HepG2 (cell line): Measurements from ENCODE around the gene ZFP62. TPM values are rescaled to one million over a fixed set of nuclear protein-coding genes. Genes with fewer than 3 reads are reported as not detected.

ENCODE experiments used
- ATAC-seq: fragments of 200-7000 bp; cut with Tn5 transposase; 3 replicates; pipeline ENCODE4 v1.9.1; 2020; ENCODE audit warnings: mild to moderate bottlenecking, moderate library complexity
- BruUV-seq: library from RNA; stranded (reverse); fragments of 400-500 nt; replicated peaks from 2 replicates; lab custom pipeline; 2021; lab: Mats Ljungman, UMichigan
- CTCF ChIA-PET: fragments of 300-600 bp; formaldehyde crosslinking; extraction: SDS; loops from one replicate; lab custom pipeline; 2021; ENCODE audit warnings: low total read pairs, inconsistent platforms, low intra/inter-chr PET ratio; lab: Yijun Ruan, JAX
- POLR2A ChIA-PET: fragments of 350-600 bp; sonication (Branson Sonifier 250); formaldehyde crosslinking; loops from one replicate; lab custom pipeline; 2020; ENCODE audit warnings: antibody characterized with exemption, inconsistent platforms; lab: Yijun Ruan, JAX
- DNase-seq: peaks from one replicate; pipeline ENCODE4 v3.0.0-alpha.2; 2015; ENCODE audit warnings: low spot score
- FAIRE-seq: peaks from 3 replicates; lab custom pipeline; 2011; peaks lifted over from hg19 to GRCh38; lab: Jason Lieb, UNC
- H2AFZ ChIP-seq: one replicate; pipeline ENCODE4 v1.6.1; 2011; ENCODE audit warnings: low read length, inconsistent platforms
- H3K27ac ChIP-seq: fragments of 300-600 bp; 3 replicates; pipeline ENCODE4 v1.8.0; 2011; ENCODE audit warnings: mixed run types, mild to moderate bottlenecking, mixed read lengths, low read length, inconsistent platforms; ENCODE audit not compliant: insufficient read depth; ENCODE audit errors: extremely low read length
- H3K27me3 ChIP-seq, 2 experiments: fragments of 200-600 bp in 1 of 2; 2 replicates in 1 of 2; 3 replicates in 1 of 2; pipeline versions ENCODE4 v1.6.0 to v1.8.0; 2011; ENCODE audit warnings: low read length in 2 of 2, mild to moderate bottlenecking in 2 of 2, moderate library complexity in 2 of 2, inconsistent platforms in 1 of 2; ENCODE audit not compliant: insufficient read depth in 2 of 2, control insufficient read depth in 1 of 2
- H3K36me3 ChIP-seq, 2 experiments: fragments of 200-600 bp in 1 of 2; replicated peaks in 1 of 2; 2 replicates in 1 of 2; 3 replicates in 1 of 2; pipeline versions ENCODE4 v1.5.1 to v1.8.0; 2011; ENCODE audit warnings: low read length in 2 of 2, inconsistent platforms in 1 of 2; ENCODE audit not compliant: insufficient read depth in 2 of 2, control insufficient read depth in 1 of 2
- H3K4me1 ChIP-seq: 2 replicates; pipeline ENCODE4 v1.5.1; 2012; ENCODE audit warnings: low read length, inconsistent platforms; ENCODE audit not compliant: insufficient read depth
- H3K4me2 ChIP-seq: 2 replicates; pipeline ENCODE4 v1.6.0; 2011; ENCODE audit warnings: low read depth, low read length, inconsistent platforms
- H3K4me3 ChIP-seq, 3 experiments: fragments of 200-600 bp in 1 of 3; sonication (generic), shearing (Covaris generic) in 1 of 3; replicated peaks in 1 of 3; 2 replicates each; pipeline ENCODE4 v1.5.1; 2011 to 2016; ENCODE audit warnings: low read length in 3 of 3, inconsistent platforms in 2 of 3, low read depth in 2 of 3, mild to moderate bottlenecking in 2 of 3, control low read depth in 1 of 3, mixed read lengths in 1 of 3; ENCODE audit not compliant: insufficient read depth in 1 of 3
- H3K79me2 ChIP-seq: one replicate; pipeline ENCODE4 v1.6.1; 2011; ENCODE audit warnings: low read length, inconsistent platforms; ENCODE audit not compliant: insufficient read depth
- H3K9ac ChIP-seq: 2 replicates; pipeline ENCODE4 v1.6.0; 2011; ENCODE audit warnings: mild to moderate bottlenecking, low read depth, low read length, inconsistent platforms; ENCODE audit not compliant: insufficient read depth
- H3K9me3 ChIP-seq: 2 replicates; pipeline ENCODE4 v1.5.1; 2012; ENCODE audit warnings: mild to moderate bottlenecking, low read length
- H4K20me1 ChIP-seq: 2 replicates; pipeline ENCODE4 v1.6.0; 2011; ENCODE audit warnings: inconsistent platforms, mild to moderate bottlenecking, low read length, moderate library complexity; ENCODE audit not compliant: insufficient read depth
- RELA ChIP-seq: sonication (generic); formaldehyde crosslinking; IDR thresholded peaks from 2 replicates; pipeline ENCODE4 v1.4.0; 2020; ENCODE audit warnings: missing genetic modification reagents
- SMARCC2 ChIP-seq: fragments of 450-650 bp; IDR thresholded peaks from 2 replicates; pipeline ENCODE4 v1.6.1; 2017; ENCODE audit warnings: antibody characterized with exemption, mild to moderate bottlenecking
- SP5 ChIP-seq: IDR thresholded peaks from 2 replicates; pipeline ENCODE4 v1.6.1; 2016; ENCODE audit warnings: low read depth, borderline replicate concordance
- STAG1 ChIP-seq: sonication (generic); formaldehyde crosslinking; IDR thresholded peaks from 2 replicates; pipeline ENCODE4 v1.4.0; 2020; ENCODE audit warnings: missing genetic modification reagents
- WGBS: methylation state at CpG from one replicate; pipeline ENCODE4 v1.1.6; 2017; ENCODE audit warnings: low lambda C conversion rate; 5-methylcytosine and 5-hydroxymethylcytosine counted together
- in situ Hi-C: cut with HindIII; loops from 2 replicates; pipeline ENCODE4 v1.10.0; 2017; ENCODE audit warnings: low pct_unique_long_range_greater_than_20kb; ENCODE audit not compliant: extremely low pct_ligation_motif_present
- intact Hi-C: fragments of 100-400 bp; cut with micrococcal nuclease; formaldehyde crosslinking; loops from one replicate; pipeline ENCODE4 v1.10.0; 2022; ENCODE audit not compliant: unreplicated experiment
- polyA plus RNA-seq, 8 experiments: library from polyadenylated mRNA; depleted of rRNA in 3 of 8; stranded (reverse) in 7 of 8; unstranded in 1 of 8; fragments of >200 nt; fragmentation: Illumina TruSeq in 4 of 8; extraction: Trizol in 4 of 8; gene quantifications; 2 replicates each; pipeline versions ENCODE4 v1.2.1 to v1.2.3, GENCODE V29; 2011 to 2016; ENCODE audit warnings: low read depth in 4 of 8, missing spikeins in 1 of 8, mixed read lengths in 1 of 8; ENCODE audit not compliant: insufficient read depth in 1 of 8
- total RNA-seq, 5 experiments: library from RNA; depleted of rRNA; stranded (reverse); fragments of >200 nt; fragmentation: Illumina TruSeq; extraction: Trizol; gene quantifications; 2 replicates each; pipeline ENCODE4 v1.2.3, GENCODE V29; 2016; ENCODE audit warnings: low read depth in 1 of 5
- TF ChIP-seq, protein P1 (sequence below): sonication (generic); formaldehyde crosslinking; IDR thresholded peaks from 2 replicates; pipeline ENCODE4 v1.4.0; 2020; ENCODE audit warnings: low read depth, missing genetic modification reagents
- TF ChIP-seq, protein P2 (sequence below): sonication (generic); formaldehyde crosslinking; IDR thresholded peaks from 2 replicates; pipeline ENCODE4 v1.4.0; 2020; ENCODE audit warnings: mild to moderate bottlenecking, missing genetic modification reagents
- TF ChIP-seq, protein P3 (sequence below): sonication (generic); formaldehyde crosslinking; IDR thresholded peaks from 2 replicates; pipeline ENCODE4 v1.5.0; 2020; ENCODE audit warnings: mild to moderate bottlenecking, missing genetic modification reagents, moderate library complexity
- TF ChIP-seq, protein P4 (sequence below): IDR thresholded peaks from 2 replicates; pipeline ENCODE4 v1.6.1; 2016; ENCODE audit warnings: low read depth, control low read depth
- TF ChIP-seq, protein P5 (sequence below): sonication (generic); formaldehyde crosslinking; IDR thresholded peaks from 2 replicates; pipeline ENCODE4 v1.5.1; 2020; ENCODE audit warnings: mild to moderate bottlenecking, missing genetic modification reagents

The ZFP62 gene
- total and polyA plus RNA-seq, 2 of the 13 experiments (the other 11 are each of a cell fraction or from before 2014, with no cell fraction given) = 8.2 to 19.4 TPM

DNA sequence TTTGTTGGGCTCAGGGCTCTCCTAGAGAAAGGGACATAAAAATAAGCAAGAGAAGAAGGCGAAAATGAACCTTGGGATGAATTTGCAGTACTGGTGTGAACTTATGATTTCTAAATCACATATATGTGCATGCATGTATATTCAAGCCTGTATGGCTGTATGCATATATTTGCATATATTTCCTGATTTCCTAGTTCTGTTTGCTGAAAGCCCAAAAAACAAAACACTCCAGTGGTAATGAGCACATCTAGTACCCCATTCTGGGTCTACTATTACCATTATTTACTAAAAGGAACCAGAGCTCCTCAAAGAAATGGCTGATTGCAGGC, 7.3 kb downstream of the ZFP62 start (continued):
- TF ChIP-seq, protein P1, sequence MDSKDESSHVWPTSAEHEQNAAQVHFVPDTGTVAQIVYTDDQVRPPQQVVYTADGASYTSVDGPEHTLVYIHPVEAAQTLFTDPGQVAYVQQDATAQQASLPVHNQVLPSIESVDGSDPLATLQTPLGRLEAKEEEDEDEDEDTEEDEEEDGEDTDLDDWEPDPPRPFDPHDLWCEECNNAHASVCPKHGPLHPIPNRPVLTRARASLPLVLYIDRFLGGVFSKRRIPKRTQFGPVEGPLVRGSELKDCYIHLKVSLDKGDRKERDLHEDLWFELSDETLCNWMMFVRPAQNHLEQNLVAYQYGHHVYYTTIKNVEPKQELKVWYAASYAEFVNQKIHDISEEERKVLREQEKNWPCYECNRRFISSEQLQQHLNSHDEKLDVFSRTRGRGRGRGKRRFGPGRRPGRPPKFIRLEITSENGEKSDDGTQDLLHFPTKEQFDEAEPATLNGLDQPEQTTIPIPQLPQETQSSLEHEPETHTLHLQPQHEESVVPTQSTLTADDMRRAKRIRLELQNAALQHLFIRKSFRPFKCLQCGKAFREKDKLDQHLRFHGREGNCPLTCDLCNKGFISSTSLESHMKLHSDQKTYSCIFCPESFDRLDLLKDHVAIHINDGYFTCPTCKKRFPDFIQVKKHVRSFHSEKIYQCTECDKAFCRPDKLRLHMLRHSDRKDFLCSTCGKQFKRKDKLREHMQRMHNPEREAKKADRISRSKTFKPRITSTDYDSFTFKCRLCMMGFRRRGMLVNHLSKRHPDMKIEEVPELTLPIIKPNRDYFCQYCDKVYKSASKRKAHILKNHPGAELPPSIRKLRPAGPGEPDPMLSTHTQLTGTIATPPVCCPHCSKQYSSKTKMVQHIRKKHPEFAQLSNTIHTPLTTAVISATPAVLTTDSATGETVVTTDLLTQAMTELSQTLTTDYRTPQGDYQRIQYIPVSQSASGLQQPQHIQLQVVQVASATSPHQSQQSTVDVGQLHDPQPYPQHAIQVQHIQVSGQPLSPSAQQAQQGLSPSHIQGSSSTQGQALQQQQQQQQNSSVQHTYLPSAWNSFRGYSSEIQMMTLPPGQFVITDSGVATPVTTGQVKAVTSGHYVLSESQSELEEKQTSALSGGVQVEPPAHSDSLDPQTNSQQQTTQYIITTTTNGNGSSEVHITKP (CRISPR knock-in tag) = no peak
- TF ChIP-seq, protein P2, sequence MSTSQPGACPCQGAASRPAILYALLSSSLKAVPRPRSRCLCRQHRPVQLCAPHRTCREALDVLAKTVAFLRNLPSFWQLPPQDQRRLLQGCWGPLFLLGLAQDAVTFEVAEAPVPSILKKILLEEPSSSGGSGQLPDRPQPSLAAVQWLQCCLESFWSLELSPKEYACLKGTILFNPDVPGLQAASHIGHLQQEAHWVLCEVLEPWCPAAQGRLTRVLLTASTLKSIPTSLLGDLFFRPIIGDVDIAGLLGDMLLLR (CRISPR knock-in tag) = no peak
- TF ChIP-seq STAG1 (CRISPR knock-in tag) = no peak
- TF ChIP-seq, protein P3, sequence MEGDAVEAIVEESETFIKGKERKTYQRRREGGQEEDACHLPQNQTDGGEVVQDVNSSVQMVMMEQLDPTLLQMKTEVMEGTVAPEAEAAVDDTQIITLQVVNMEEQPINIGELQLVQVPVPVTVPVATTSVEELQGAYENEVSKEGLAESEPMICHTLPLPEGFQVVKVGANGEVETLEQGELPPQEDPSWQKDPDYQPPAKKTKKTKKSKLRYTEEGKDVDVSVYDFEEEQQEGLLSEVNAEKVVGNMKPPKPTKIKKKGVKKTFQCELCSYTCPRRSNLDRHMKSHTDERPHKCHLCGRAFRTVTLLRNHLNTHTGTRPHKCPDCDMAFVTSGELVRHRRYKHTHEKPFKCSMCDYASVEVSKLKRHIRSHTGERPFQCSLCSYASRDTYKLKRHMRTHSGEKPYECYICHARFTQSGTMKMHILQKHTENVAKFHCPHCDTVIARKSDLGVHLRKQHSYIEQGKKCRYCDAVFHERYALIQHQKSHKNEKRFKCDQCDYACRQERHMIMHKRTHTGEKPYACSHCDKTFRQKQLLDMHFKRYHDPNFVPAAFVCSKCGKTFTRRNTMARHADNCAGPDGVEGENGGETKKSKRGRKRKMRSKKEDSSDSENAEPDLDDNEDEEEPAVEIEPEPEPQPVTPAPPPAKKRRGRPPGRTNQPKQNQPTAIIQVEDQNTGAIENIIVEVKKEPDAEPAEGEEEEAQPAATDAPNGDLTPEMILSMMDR = no peak

DNA sequence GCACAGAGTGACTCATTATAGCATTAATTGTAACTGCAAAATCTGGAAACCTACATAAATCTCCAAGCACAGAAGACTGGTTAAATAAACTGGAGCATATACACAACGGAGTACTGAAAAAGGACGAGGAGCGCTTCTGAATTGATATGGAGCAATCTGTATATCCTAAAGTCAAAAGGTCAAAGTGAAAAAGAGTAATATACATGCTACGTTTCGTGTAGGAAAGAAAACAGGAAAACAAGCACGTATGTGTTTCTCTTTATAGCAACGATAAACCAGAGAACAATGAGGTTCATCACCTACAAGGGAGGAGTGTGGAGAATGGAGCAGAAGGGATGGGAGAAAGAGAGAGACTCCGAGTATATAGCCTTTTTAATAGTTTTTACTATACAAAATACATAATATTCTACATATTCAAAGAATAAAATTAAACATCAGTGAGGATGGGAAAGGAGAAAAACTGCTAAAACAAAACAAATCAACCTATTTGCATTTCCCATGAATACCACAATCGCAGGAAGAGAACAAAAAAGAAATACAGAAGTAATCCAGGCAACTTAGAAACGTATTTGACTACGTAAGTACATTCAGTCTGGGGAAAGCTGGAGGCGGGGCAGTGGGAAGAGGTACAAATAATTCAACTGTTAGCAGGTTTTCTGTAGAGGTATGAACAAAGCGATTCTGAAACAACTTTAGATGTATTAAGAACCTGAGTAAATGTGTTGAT, 7.8 kb downstream of the ZFP62 start:
- no TSS peak for BruUV-seq
- ATAC-seq = no peak
- Histone ChIP-seq H3K9ac (no peak overlapping the region), H3K9me3 (no peaks in the 10 kb centered on the region), H3K27me3 (no peaks in the 10 kb centered on the region), H2AFZ (no peak overlapping the region), H3K27ac (no peak overlapping the region), H3K4me3 (no peak overlapping the region), H3K4me1 (no peaks in the 10 kb centered on the region), H3K79me2 (no peaks in the 10 kb centered on the region), H3K4me2 (no peak overlapping the region), H3K36me3 (peaks cover 6 to 23% of the 10 kb centered on the region in 2 experiments), H4K20me1 (no peaks in the 10 kb centered on the region)
- ChIA-PET CTCF (no interaction called here), POLR2A (no interaction called here)
- DNase-seq = no peak
- intact Hi-C loops (no loop called here), in situ Hi-C loops (no loop called here)
- no peak for FAIRE-seq
- 88% methylated on average over 13 of the region's 13 CpGs for WGBS
- TF ChIP-seq SMARCC2 (no peak), RELA (CRISPR knock-in tag) (no peak), SP5 (CRISPR knock-in tag) (no peak)
- TF ChIP-seq, protein P4, sequence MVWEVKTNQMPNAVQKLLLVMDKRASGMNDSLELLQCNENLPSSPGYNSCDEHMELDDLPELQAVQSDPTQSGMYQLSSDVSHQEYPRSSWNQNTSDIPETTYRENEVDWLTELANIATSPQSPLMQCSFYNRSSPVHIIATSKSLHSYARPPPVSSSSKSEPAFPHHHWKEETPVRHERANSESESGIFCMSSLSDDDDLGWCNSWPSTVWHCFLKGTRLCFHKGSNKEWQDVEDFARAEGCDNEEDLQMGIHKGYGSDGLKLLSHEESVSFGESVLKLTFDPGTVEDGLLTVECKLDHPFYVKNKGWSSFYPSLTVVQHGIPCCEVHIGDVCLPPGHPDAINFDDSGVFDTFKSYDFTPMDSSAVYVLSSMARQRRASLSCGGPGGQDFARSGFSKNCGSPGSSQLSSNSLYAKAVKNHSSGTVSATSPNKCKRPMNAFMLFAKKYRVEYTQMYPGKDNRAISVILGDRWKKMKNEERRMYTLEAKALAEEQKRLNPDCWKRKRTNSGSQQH (CRISPR knock-in tag) = no peak
- TF ChIP-seq, protein P5, sequence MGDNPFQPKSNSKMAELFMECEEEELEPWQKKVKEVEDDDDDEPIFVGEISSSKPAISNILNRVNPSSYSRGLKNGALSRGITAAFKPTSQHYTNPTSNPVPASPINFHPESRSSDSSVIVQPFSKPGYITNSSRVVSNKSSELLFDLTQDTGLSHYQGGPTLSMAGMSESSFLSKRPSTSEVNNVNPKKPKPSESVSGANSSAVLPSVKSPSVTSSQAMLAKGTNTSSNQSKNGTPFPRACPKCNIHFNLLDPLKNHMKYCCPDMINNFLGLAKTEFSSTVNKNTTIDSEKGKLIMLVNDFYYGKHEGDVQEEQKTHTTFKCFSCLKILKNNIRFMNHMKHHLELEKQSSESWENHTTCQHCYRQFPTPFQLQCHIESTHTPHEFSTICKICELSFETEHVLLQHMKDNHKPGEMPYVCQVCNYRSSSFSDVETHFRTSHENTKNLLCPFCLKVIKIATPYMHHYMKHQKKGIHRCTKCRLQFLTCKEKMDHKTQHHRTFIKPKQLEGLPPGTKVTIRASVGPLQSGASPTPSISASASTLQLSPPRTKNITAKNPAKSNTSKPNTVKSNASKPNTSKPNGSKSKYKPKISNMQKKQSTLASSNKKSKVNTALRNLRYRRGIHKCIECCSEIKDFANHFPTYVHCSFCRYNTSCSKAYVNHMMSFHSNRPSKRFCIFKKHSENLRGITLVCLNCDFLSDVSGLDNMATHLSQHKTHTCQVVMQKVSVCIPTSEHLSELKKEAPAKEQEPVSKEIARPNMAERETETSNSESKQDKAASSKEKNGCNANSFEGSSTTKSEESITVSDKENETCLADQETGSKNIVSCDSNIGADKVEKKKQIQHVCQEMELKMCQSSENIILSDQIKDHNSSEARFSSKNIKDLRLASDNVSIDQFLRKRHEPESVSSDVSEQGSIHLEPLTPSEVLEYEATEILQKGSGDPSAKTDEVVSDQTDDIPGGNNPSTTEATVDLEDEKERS (CRISPR knock-in tag) = no peak
